K562 (cell line): ENCODE data around the gene GRIA3. TPM values are rescaled to one million over a fixed set of nuclear protein-coding genes. Genes with fewer than 3 reads are reported as not detected.

Source experiments
- ATAC-seq: fragments of 200-7000 bp; cut with Tn5 transposase; 3 replicates; pipeline ENCODE4 v1.9.1; 2020; ENCODE audit warnings: moderate library complexity
- BruUV-seq: library from RNA; stranded (reverse); fragments of 400-500 nt; replicated peaks from 2 replicates; lab custom pipeline; 2021; lab: Mats Ljungman, UMichigan
- CTCF ChIA-PET: fragments of 300-600 bp; formaldehyde crosslinking; extraction: SDS; loops from one replicate; lab custom pipeline; 2021; ENCODE audit warnings: low intra/inter-chr PET ratio; lab: Yijun Ruan, JAX
- POLR2A ChIA-PET: fragments of 300-600, 350-650 bp; sonication (Branson Sonifier 250); formaldehyde crosslinking; extraction: SDS; loops from one replicate; lab custom pipeline; 2021; ENCODE audit warnings: antibody characterized with exemption, inconsistent platforms; lab: Yijun Ruan, JAX
- DNase-seq, 4 experiments: peaks; one replicate each; pipeline versions ENCODE4 v3.0.0 to v3.0.0-alpha.2; 2011 to 2018; ENCODE audit warnings: low spot score in 3 of 4, mixed read lengths in 3 of 4; ENCODE audit errors: extremely low read depth in 1 of 4
- FAIRE-seq: peaks from 2 replicates; lab custom pipeline; 2011; peaks lifted over from hg19 to GRCh38; lab: Jason Lieb, UNC
- H2AFZ ChIP-seq: 2 replicates; pipeline ENCODE4 v1.6.0; 2011; ENCODE audit warnings: low read depth, low read length, control low read depth, inconsistent platforms
- H3K27ac ChIP-seq: fragments of 200-600 bp; 3 replicates; pipeline ENCODE4 v1.8.0; 2011; ENCODE audit warnings: low read depth, mild to moderate bottlenecking, control low read depth, inconsistent platforms, low read length, moderate library complexity, mixed read lengths; ENCODE audit errors: extremely low read depth
- H3K27me3 ChIP-seq, 2 experiments: fragments of 300-600 bp in 1 of 2; 2 replicates in 1 of 2; 3 replicates in 1 of 2; pipeline versions ENCODE4 v1.6.0 to v1.8.0; 2011; ENCODE audit warnings: inconsistent platforms in 2 of 2, low read length in 2 of 2, mild to moderate bottlenecking in 1 of 2, mixed read lengths in 1 of 2, moderate library complexity in 1 of 2; ENCODE audit not compliant: control insufficient read depth in 2 of 2, insufficient read depth in 2 of 2
- H3K36me3 ChIP-seq: fragments of 300-600 bp; 3 replicates; pipeline ENCODE4 v1.8.0; 2011; ENCODE audit warnings: mild to moderate bottlenecking, low read length, inconsistent platforms; ENCODE audit not compliant: control insufficient read depth, insufficient read depth
- H3K4me1 ChIP-seq, 2 experiments: fragments of 200-600 bp in 1 of 2; replicated peaks in 1 of 2; 2 replicates in 1 of 2; 3 replicates in 1 of 2; pipeline versions ENCODE4 v1.5.1 to v1.8.0; 2011; ENCODE audit warnings: inconsistent platforms in 2 of 2, low read length in 2 of 2, mild to moderate bottlenecking in 1 of 2, mixed read lengths in 1 of 2, moderate library complexity in 1 of 2; ENCODE audit not compliant: control insufficient read depth in 2 of 2, insufficient read depth in 2 of 2
- H3K4me2 ChIP-seq: 2 replicates; pipeline ENCODE4 v1.6.1; 2011; ENCODE audit warnings: low read length, control low read depth, inconsistent platforms, mixed read lengths; ENCODE audit not compliant: insufficient read depth
- H3K4me3 ChIP-seq: fragments of 200-600 bp; sonication (generic), shearing (Covaris generic); 2 replicates; pipeline ENCODE4 v1.5.1; 2016; ENCODE audit warnings: control low read depth, inconsistent platforms
- H3K79me2 ChIP-seq: fragments of 200-600 bp; 3 replicates; pipeline ENCODE4 v1.8.0; 2011; ENCODE audit warnings: low read length, inconsistent platforms; ENCODE audit not compliant: control insufficient read depth, insufficient read depth
- H3K9ac ChIP-seq, 2 experiments: 2 replicates each; pipeline versions ENCODE4 v1.6.0 to v1.6.1; 2011; ENCODE audit warnings: low read depth in 2 of 2, low read length in 2 of 2, control low read depth in 1 of 2, inconsistent platforms in 1 of 2, mild to moderate bottlenecking in 1 of 2, mixed read lengths in 1 of 2; ENCODE audit not compliant: insufficient read depth in 1 of 2
- H3K9me1 ChIP-seq: one replicate; pipeline ENCODE4 v1.6.0; 2011; ENCODE audit warnings: inconsistent platforms, mild to moderate bottlenecking, low read length, moderate library complexity; ENCODE audit not compliant: control insufficient read depth, insufficient read depth
- H3K9me3 ChIP-seq: replicated peaks from 2 replicates; pipeline ENCODE4 v1.5.1; 2011; ENCODE audit warnings: low read depth, low read length, inconsistent platforms; ENCODE audit not compliant: control insufficient read depth, insufficient read depth
- H4K20me1 ChIP-seq: replicated peaks from 2 replicates; pipeline ENCODE4 v1.6.1; 2011; ENCODE audit warnings: low read length, inconsistent platforms, mixed read lengths; ENCODE audit not compliant: control insufficient read depth, insufficient read depth
- BMI1 ChIP-seq: fragments of 150-350 bp; IDR thresholded peaks from 2 replicates; pipeline ENCODE4 v1.6.1; 2014; ENCODE audit warnings: low read length
- ETV1 ChIP-seq: fragments of 450-650 bp; conservative IDR thresholded peaks from 2 replicates; pipeline ENCODE4 v1.6.1; 2016; ENCODE audit warnings: missing genetic modification characterization, control low read depth, low read depth, missing compliant biosample characterization
- HMG20A ChIP-seq: fragments of 450-650 bp; formaldehyde crosslinking; conservative IDR thresholded peaks from 2 replicates; pipeline ENCODE4 v1.4.0; 2020; ENCODE audit warnings: mild to moderate bottlenecking, mixed read lengths
- LCOR ChIP-seq: sonication (generic); formaldehyde crosslinking; IDR thresholded peaks from 2 replicates; pipeline ENCODE4 v1.8.0; 2022; ENCODE audit warnings: mild to moderate bottlenecking, missing genetic modification reagents
- POLR3G ChIP-seq: IDR thresholded peaks from 2 replicates; pipeline ENCODE4 v1.6.1; 2011; ENCODE audit not compliant: insufficient read length, insufficient replicate concordance; ENCODE audit errors: extremely low read depth
- PYGO2 ChIP-seq: fragments of 450-650 bp; IDR thresholded peaks from 2 replicates; pipeline ENCODE4 v1.6.1; 2016; ENCODE audit warnings: mild to moderate bottlenecking, missing genetic modification characterization, moderate library complexity, missing compliant biosample characterization
- RBM34 ChIP-seq: fragments of 200-400 bp; formaldehyde crosslinking; IDR thresholded peaks from 2 replicates; pipeline ENCODE4 v1.6.1; 2018; ENCODE audit warnings: low read length, borderline replicate concordance; ENCODE audit not compliant: insufficient read depth
- SRSF7 ChIP-seq: fragments of 200-400 bp; formaldehyde crosslinking; optimal IDR thresholded peaks from 2 replicates; pipeline ENCODE3; 2017; ENCODE audit warnings: mild to moderate bottlenecking, low read depth, low read length
- TAL1 ChIP-seq: fragments of 450-650 bp; IDR thresholded peaks from 2 replicates; pipeline ENCODE4 v1.6.1; 2016; ENCODE audit warnings: mild to moderate bottlenecking
- ZKSCAN8 ChIP-seq: fragments of 200-800 bp; sonication (Bioruptor generic); IDR thresholded peaks from 2 replicates; pipeline ENCODE4 v1.6.1; 2016; ENCODE audit warnings: missing genetic modification characterization, missing compliant biosample characterization
- WGBS: fragments of 100-300 bp; shearing (Covaris generic); methylation state at CpG from one replicate; pipeline ENCODE4 v1.1.6; 2016; ENCODE audit warnings: low coverage, mixed read lengths; ENCODE audit not compliant: insufficient coverage; ENCODE audit errors: missing lambda C conversion rate; 5-methylcytosine and 5-hydroxymethylcytosine counted together
- in situ Hi-C: fragments of 300-500 bp; cut with MboI; formaldehyde crosslinking; loops from 4 replicates; pipeline ENCODE4 v1.15.0; 2018; ENCODE audit warnings: inconsistent platforms, mixed read lengths
- intact Hi-C: fragments of 100-400 bp; cut with micrococcal nuclease; formaldehyde crosslinking; loops from 2 replicates; pipeline ENCODE4 v1.14.2; 2022
- polyA plus RNA-seq, 8 experiments: library from polyadenylated mRNA; depleted of rRNA in 4 of 8; stranded (reverse) in 5 of 8; unstranded in 3 of 8; fragments of >200 nt; fragmentation: Nextera tagmentation in 2 of 8; fragmentation: Illumina TruSeq in 1 of 8; extraction: Ambion mirVana in 2 of 8; extraction: Trizol in 1 of 8; gene quantifications; 2 replicates each; pipeline versions ENCODE4 v1.2.1 to v1.2.3, GENCODE V29; 2011 to 2014; ENCODE audit warnings: inconsistent platforms in 1 of 8, missing spikeins in 1 of 8
- total RNA-seq, 7 experiments: library from RNA; depleted of rRNA in 6 of 7; stranded (reverse); fragments of >200 nt in 6 of 7; fragmentation: Illumina TruSeq in 2 of 7; extraction: Trizol in 2 of 7; gene quantifications; 2 replicates each; pipeline versions ENCODE4 v1.2.1 to v1.2.3, GENCODE V29; 2011 to 2021; ENCODE audit warnings: low replicate concordance in 1 of 7
- TF ChIP-seq, protein P1 (sequence below): fragments of 450-650 bp; formaldehyde crosslinking; IDR thresholded peaks from 2 replicates; pipeline ENCODE4 v1.4.0; 2022; ENCODE audit warnings: missing genetic modification characterization
- TF ChIP-seq, protein P2 (sequence below): fragments of 450-650 bp; IDR thresholded peaks from 2 replicates; pipeline ENCODE4 v1.7.0; 2016; ENCODE audit warnings: borderline replicate concordance

The GRIA3 gene
- total and polyA plus RNA-seq, 9 of the 15 experiments (the other 6 are each of a cell fraction or from before 2014, with no cell fraction given): 0.10 TPM; not detected in 8

GRCh38 chrX:123504047-123504446, 320.0 kb downstream of the GRIA3 start:
- no peaks in the 10 kb centered on the region for H3K79me2 ChIP-seq
- TF ChIP-seq SRSF7 (no peak), ETV1 (tag) (no peak), LCOR (CRISPR knock-in tag) (no peak), RBM34 (no peak), BMI1 (no peak), POLR3G (no peak), PYGO2 (tag) (no peak), HMG20A (CRISPR knock-in tag) (no peak), ZKSCAN8 (CRISPR knock-in tag) (no peak), TAL1 (no peak)
- TF ChIP-seq, protein P1, sequence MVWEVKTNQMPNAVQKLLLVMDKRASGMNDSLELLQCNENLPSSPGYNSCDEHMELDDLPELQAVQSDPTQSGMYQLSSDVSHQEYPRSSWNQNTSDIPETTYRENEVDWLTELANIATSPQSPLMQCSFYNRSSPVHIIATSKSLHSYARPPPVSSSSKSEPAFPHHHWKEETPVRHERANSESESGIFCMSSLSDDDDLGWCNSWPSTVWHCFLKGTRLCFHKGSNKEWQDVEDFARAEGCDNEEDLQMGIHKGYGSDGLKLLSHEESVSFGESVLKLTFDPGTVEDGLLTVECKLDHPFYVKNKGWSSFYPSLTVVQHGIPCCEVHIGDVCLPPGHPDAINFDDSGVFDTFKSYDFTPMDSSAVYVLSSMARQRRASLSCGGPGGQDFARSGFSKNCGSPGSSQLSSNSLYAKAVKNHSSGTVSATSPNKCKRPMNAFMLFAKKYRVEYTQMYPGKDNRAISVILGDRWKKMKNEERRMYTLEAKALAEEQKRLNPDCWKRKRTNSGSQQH (CRISPR knock-in tag): no peak
- TF ChIP-seq, protein P2, sequence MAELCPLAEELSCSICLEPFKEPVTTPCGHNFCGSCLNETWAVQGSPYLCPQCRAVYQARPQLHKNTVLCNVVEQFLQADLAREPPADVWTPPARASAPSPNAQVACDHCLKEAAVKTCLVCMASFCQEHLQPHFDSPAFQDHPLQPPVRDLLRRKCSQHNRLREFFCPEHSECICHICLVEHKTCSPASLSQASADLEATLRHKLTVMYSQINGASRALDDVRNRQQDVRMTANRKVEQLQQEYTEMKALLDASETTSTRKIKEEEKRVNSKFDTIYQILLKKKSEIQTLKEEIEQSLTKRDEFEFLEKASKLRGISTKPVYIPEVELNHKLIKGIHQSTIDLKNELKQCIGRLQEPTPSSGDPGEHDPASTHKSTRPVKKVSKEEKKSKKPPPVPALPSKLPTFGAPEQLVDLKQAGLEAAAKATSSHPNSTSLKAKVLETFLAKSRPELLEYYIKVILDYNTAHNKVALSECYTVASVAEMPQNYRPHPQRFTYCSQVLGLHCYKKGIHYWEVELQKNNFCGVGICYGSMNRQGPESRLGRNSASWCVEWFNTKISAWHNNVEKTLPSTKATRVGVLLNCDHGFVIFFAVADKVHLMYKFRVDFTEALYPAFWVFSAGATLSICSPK: no peak

More at GRCh38 chrX:123504047-123504446, 320.0 kb downstream of the GRIA3 start:
- H4K20me1 ChIP-seq: no peaks in the 10 kb centered on the region
- BruUV-seq: no TSS peak
- DNase-seq (no peak), ATAC-seq (no peak), FAIRE-seq (no peak)
- ChIA-PET POLR2A (no interaction called here), CTCF (no interaction called here)
- no peak overlapping the region for H3K9ac ChIP-seq
- H2AFZ ChIP-seq: no peak overlapping the region
- H3K9me1 ChIP-seq: no peaks in the 10 kb centered on the region
- in situ Hi-C loops (no loop called here), intact Hi-C loops (no loop called here)
- no peaks in the 10 kb centered on the region for H3K36me3 ChIP-seq
- no peaks in the 10 kb centered on the region for H3K27me3 ChIP-seq
- H3K4me1 ChIP-seq: no peaks in the 10 kb centered on the region
- WGBS: 39% methylated on average over 2 of the region's 2 CpGs
- no peak overlapping the region for H3K4me2 ChIP-seq
- H3K4me3 ChIP-seq: no peak overlapping the region
- H3K27ac ChIP-seq: no peak overlapping the region
- H3K9me3 ChIP-seq: no peaks in the 10 kb centered on the region
